GM19239 (cell line): ENCODE results near the gene EPB41L4A.

Experiments
- DNase-seq: peaks from one replicate; pipeline ENCODE4 v3.0.0; 2011; ENCODE audit warnings: low spot score; ENCODE audit not compliant: insufficient read length
- FAIRE-seq: peaks from 2 replicates; lab custom pipeline; 2011; peaks lifted over from hg19 to GRCh38; lab: Jason Lieb, UNC

EPB41L4A gene

GRCh38 chr5:112126982-112127381, 292.1 kb downstream of the EPB41L4A start:
- FAIRE-seq = no peak
- no peak for DNase-seq

- FAIRE-seq (no peak), DNase-seq (no peak)
These were observed 293.2 kb downstream of the EPB41L4A start for GRCh38 chr5:112125903-112126302.

DNA sequence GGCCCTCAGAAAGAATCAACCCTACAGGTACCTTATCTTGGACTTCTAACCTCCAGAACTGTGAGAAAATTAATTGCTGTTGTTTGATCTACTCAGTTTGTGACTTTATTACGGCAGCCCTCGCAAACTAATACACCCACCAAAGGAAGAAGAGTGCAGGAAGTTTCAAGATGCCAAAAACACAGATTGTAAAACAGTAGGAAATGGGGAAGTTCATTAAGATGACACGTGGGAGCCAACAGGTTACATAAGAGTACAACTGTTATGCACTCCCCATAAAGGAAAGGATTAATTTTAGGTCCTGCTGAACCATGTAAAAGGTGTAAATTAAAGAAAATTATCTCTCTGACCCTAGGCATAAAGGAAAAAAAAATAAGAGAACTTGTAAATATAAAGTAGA, 294.3 kb downstream of the EPB41L4A start:
- no peak for DNase-seq
- no peak for FAIRE-seq

GRCh38 chr5:112123086-112123485, 296.0 kb downstream of the EPB41L4A start:
- FAIRE-seq (no peak), DNase-seq (no peak)

DNA sequence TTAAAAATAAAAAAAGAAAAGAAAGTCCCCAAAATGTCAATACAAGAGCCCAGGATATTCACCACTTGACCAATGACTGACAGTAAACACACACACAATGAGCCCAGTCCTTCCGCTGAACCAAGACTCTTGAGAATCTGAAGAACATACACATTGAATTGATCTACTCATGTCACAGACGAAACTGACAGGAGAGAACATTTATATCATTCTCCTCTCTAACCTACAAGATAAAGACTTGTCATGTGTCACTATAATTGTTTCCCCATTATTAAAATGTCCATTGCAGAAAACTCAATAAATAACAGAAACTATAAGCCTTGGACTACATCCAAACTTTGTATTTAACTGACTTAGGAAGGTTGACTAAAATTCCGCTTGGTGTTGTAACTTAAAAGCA, 296.7 kb downstream of the EPB41L4A start:
- no peak for DNase-seq
- FAIRE-seq = no peak

- FAIRE-seq (no peak), DNase-seq (no peak)
These were observed 297.8 kb downstream of the EPB41L4A start for GRCh38 chr5:112121258-112121657.

DNA sequence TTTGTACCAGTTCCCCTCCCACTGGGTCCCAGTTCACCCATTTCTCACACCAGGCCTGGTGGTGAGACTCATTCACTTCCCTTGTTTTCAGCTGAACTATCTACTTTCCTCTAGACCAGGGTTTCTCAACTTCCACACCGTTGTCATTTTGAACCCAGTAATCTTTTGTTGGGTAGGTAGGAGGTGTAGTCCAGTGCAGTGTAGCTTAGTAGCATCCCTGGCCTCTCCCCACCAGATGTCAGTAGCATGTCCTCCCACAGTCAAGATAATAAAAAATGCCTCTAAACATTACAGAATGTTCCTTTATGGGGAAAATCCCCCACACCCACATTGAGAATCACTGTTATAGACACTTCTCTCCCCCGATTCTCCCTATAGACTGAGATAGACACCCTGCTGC, 299.1 kb downstream of the EPB41L4A start:
- DNase-seq = no peak
- peak; percentile 68 for FAIRE-seq

DNA sequence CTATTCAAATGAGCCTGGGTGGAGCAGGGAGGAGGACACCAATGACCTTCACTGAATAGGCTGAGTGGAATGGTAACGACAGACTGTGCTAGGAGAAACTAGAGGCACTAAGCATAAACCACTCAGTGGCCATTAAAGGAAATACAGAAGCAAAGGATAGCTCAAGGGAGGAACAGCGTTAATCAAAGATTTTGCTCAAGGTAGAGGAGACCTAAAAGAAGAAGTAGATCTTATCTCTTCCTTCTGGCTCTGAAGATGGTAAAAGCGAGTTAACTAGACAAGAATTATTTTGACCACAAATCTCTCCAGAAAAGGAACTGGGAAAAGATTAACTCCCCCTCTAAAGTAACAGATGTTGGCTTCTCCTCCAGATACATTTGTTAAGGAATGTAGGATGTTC, 299.6 kb downstream of the EPB41L4A start:
- FAIRE-seq (no peak), DNase-seq (no peak)

DNA sequence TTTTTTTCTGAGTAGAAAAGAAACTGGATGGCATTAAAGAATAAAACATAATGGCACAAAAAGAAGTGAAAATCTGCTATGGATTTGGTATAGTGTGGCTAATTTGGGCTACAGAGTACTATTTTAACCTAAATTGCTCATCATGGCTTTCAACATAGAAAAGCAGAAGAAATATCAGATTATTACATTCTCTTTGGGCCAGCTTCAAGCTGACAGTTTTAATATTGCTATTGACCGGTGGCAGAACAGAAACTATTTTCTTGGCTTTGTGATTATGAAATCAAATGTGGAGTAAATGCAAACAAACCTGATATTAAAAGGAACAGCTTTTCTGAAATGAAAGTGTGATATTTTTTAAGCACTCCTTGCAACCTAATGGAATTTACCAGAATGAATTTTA, 301.5 kb downstream of the EPB41L4A start:
- no peak for DNase-seq
- no peak for FAIRE-seq

DNA sequence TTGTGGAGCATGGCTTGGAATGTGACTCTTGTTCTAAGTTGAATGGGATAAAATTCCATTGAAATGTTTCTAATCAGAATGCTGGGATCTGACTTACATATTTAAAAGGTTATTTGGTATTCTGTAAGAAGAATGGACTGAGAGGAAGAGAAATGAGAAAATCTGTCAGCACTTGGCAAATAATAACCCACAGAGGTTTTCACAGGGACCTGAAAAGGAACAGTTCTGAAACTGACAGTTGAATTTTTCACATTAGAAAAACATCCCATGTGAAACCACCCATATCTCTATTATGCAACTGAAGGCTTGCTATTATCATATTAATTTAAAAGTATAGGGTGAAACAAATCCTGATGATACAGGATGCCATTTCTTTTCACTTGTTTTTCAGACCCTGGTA, 302.7 kb downstream of the EPB41L4A start:
- peak; percentile 67 for FAIRE-seq
- DNase-seq = no peak

- DNase-seq (no peak), FAIRE-seq (no peak)
These were observed 305.5 kb downstream of the EPB41L4A start for GRCh38 chr5:112113565-112113964.
